Regular cardiac myocyte (primary cell): Measurements from ENCODE around the gene ID3. TPM values are rescaled to one million over a fixed set of nuclear protein-coding genes. Genes with fewer than 3 reads are reported as not detected.

Experiments
- total RNA-seq: library from RNA; depleted of rRNA; stranded (reverse); fragments of >200 nt; gene quantifications from 2 replicates; pipeline ENCODE4 v1.2.3, GENCODE V29; 2014

The ID3 gene, protein sequence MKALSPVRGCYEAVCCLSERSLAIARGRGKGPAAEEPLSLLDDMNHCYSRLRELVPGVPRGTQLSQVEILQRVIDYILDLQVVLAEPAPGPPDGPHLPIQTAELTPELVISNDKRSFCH
- 289 and 387 TPM in 2 replicates for total RNA-seq

DNA sequence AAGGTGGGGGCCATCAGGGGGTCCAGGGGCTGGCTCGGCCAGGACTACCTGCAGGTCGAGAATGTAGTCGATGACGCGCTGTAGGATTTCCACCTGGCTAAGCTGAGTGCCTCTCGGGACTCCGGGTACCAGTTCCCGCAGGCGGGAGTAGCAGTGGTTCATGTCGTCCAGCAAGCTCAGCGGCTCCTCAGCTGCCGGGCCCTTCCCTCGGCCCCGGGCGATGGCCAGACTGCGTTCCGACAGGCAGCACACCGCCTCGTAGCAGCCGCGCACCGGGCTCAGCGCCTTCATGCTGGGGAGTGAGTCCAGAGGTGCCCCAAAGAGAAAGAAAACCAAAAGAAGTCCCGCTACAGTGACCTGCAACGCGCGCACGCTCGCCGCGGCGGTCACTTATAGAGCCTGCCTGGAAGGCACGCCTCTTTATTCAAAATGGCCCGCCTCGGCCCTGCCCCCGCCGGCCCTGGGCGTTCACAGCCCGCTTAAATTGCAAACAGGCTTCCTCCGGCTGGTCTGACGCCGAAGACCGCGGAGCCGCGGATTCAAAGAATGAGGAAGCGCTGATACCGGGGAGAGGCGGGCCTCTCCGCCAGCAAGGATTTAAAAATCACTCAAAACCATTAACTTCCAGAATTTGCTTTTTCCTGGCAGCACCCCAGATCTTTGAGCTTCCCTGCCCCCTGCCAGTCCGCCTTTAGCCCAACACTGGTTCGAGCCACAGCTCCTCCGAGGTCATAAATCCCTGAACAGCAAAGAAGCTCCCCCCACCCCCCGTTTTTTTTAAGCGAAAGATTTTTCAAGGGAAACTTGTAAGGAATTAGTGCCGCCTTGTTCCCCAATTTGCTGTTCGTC lies at the start of gene ID3:
TSS of gene ID3 (minus strand) at position 366 of the 849 bp plus-strand sequence. CDS start at position 291, 75 bp downstream.

DNA sequence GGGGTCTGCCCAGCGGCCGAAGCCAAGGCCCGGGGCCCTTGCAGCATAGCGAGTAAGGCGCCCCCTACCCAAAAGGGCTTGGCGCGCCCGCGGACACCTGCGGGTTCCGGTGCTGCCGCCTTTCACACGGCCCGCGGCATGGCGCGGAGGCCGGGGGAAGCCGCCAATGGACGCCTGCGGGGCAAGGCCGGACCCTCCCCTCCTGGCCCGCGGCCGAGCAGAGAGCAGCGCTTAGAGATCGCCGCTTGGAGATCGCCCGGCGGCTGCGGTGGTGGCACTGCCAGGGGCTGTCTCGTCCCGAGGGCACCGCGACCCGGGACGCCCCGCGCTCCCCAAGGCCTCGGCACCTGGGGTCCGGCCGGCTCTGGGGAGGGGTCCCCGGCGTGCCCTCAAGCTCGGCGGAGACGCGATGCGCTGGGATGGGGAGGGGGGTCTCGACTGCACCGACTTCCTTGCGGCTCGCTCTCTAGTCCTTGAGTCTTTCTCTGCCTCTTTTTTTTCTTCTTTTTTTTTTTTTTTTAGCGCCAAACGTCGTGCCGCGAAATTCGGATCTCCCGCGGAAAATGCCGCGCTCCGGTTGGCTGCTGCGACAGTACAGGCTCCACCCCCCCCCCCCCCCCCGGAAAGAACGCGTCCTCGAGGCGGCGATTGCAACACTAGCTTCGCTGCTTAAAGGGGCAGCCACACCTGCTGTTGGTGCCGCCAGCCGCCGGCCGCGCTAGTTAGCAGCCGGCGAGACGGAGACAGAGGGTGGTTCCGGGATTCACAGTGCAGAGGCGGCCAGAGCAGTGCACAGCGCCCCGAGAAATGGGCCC lies 28.3 kb downstream of the ID3 start, which contains the start of gene E2F2:
TSS of gene E2F2 (minus strand) at position 487 of the 815 bp plus-strand sequence. CDS start at position 47, 440 bp downstream.

Other genes starting within 250 kb of the ID3 start
- gene HNRNPR, start 215.2 kb downstream of the ID3 start, total RNA-seq, result 53.8 and 103 TPM in 2 replicates
- gene ZNF436, start 189.7 kb downstream of the ID3 start, total RNA-seq, result 14.6 and 26.8 TPM in 2 replicates
- 2.9 and 10.7 TPM in 2 replicates for gene TCEA3, start 134.8 kb downstream of the ID3 start, total RNA-seq
- 10.5 and 32.1 TPM in 2 replicates for gene ASAP3, start 75.3 kb downstream of the ID3 start, total RNA-seq
- gene E2F2, start 28.3 kb downstream of the ID3 start, total RNA-seq, result under 0.01 and 1.3 TPM in 2 replicates
- gene RPL11, start 132.3 kb upstream of the ID3 start, total RNA-seq, result 992 and 1,142 TPM in 2 replicates
- 21.1 and 46.4 TPM in 2 replicates for gene ELOA, start 184.0 kb upstream of the ID3 start, total RNA-seq
- 33.3 and 45.8 TPM in 2 replicates for gene PITHD1, start 218.9 kb upstream of the ID3 start, total RNA-seq
- 29.3 and 52.0 TPM in 2 replicates for gene LYPLA2, start 231.6 kb upstream of the ID3 start, total RNA-seq
- gene GALE, start 241.3 kb upstream of the ID3 start, total RNA-seq, result 16.6 and 36.0 TPM in 2 replicates